T-helper 2 cell (primary cell): Measurements from ENCODE around the gene EIF2AK3.
A peak's percentile ranks its signal among the peaks of the same experiment; 100 is the strongest.
"Not testable (repeated sequence)": the region's sequence is repeated elsewhere in the genome, so short reads cannot be mapped to it uniquely, and the experiment has no call there.

Experiments
- DNase-seq, 5 experiments: peaks; one replicate each; pipeline versions ENCODE4 v3.0.0 to v3.0.0-alpha.2; 2012 to 2022

EIF2AK3 gene

DNA sequence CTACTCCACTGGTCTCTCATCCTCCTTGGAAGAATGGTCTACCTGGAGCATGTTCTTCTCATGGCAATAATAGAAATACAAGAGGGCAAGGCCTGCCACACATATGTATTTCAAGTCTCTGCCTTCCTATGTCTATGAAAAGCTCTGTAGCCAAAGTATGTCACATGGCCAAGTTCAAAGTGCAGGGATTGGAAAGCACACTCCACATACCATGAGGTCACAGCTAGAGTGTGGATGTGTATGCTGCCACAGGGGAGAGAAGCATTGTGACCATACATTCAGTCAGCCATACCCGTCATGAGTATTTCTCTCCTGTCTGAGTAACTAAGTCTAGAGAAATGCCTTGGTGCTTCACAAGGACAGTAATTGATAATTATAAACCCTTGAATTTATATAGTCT is 8.8 kb upstream of the EIF2AK3 start:
- DNase-seq, result no peak

- no peak for DNase-seq
Observed at GRCh38 chr2:88632569-88632968, 5.3 kb upstream of the EIF2AK3 start.

- DNase-seq, result no peak
Observed at GRCh38 chr2:88628571-88628939, 1.3 kb upstream of the EIF2AK3 start.

DNA sequence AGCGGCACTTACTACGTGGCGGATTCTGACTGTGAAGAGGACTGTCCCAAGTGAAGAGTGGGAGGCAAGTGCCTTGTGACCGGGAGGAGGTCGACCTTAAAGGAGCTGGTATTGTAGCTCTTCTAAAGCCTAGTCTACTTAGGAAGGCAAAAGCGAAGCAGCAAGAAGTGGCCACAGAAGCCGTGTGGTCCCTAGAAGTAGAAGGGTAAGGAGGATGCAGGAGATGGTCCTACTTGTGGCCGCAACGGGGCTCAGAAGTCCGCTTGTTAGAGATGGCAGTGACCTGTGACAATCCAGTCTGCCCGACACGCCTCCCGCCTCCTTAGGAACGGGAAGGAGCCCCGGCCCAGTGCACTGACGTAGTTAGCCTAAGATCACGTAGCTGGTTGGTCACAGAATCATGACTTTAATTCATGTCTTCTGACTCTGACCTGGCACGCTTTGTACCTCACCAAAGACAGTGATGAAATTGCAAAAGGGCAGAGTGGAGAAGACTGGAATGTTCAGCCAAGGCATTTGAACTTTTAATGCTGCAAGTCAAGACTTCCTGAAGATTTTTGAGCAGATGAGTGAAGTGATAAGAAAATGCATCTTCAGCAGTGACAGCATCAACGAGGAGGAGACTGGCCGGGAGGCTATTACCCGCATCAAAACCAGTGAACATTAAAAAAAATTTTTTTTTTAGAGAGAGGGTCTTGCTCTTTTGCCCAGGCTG is 749 bp upstream of the EIF2AK3 start:
- peak; percentile 63 to 95 (median 78) for DNase-seq

- DNase-seq, result peak; percentile 26 to 76 (median 50)
Observed at GRCh38 chr2:88626171-88627054, 851 bp downstream of the EIF2AK3 start.

DNA sequence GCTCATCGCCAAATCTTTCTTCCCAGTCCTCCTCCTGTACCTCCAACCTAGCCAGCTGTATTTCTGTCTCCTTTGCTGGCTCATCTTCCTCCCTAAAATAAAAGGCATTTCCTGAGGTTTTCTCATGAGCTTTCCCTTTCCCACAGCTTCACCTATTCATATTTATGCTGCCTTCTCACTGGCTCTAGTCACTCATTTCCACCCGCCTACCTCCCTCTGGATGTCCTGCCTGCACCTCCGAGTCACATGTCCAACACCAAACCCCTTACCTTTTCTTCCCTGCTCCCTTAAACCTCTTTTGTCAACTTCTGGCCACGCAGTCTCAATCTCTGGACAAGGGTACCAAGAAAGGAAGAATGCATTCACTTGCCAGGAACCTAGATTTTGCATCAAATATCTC is 2.8 kb downstream of the EIF2AK3 start:
- DNase-seq, result no peak

GRCh38 chr2:88623831-88624465 is 3.3 kb downstream of the EIF2AK3 start:
- not testable (repeated sequence) for DNase-seq

- DNase-seq, result no peak
Observed at GRCh38 chr2:88622307-88622706, 5.0 kb downstream of the EIF2AK3 start.

- no peak for DNase-seq
Observed at GRCh38 chr2:88621432-88621831, 5.8 kb downstream of the EIF2AK3 start.

- DNase-seq, result no peak
Observed at GRCh38 chr2:88620015-88620414, 7.2 kb downstream of the EIF2AK3 start.

DNA sequence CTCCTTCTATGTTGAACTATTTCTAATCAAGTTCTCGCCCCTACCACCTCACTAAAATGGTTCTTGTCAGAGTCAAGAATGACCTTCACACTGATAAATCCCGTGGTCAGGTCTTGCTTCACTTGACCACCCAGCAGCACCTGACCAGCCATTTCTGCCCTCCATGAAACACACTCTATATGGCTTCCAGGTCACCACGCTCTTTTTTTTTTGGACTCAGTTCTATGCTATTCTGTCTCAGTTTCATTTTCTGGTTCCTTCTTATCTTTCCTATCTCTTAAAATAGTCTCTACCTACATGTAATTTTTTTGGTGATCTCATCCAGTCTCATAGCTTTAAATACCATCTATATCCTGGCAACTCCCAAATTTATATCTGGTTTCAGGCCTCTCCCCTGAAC is 11.4 kb downstream of the EIF2AK3 start:
- no peak for DNase-seq

GRCh38 chr2:88614497-88615157 is 12.6 kb downstream of the EIF2AK3 start:
- no peak for DNase-seq

- DNase-seq, result no peak
Observed at GRCh38 chr2:88613921-88614320, 13.3 kb downstream of the EIF2AK3 start.

GRCh38 chr2:88608184-88608583 is 19.1 kb downstream of the EIF2AK3 start:
- DNase-seq, result no peak

DNA sequence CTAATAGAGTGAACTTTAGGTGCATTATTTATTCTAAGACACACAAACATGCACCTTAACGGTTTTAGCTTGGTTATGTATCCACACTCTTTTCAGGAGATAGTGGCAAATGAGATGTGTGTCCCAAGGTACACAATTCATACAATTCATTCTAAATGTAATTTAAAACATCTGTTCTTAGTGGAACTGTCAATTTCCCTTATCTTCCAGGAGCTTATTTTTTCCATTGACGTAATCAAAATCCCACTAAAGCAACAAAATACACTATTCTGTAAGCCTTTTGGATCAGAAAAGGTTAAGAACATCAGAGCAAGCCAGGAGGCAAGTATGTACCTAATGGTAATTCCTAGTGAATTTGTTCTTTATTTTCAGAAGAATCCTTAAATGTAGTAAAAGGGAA is 19.8 kb downstream of the EIF2AK3 start:
- no peak for DNase-seq

DNA sequence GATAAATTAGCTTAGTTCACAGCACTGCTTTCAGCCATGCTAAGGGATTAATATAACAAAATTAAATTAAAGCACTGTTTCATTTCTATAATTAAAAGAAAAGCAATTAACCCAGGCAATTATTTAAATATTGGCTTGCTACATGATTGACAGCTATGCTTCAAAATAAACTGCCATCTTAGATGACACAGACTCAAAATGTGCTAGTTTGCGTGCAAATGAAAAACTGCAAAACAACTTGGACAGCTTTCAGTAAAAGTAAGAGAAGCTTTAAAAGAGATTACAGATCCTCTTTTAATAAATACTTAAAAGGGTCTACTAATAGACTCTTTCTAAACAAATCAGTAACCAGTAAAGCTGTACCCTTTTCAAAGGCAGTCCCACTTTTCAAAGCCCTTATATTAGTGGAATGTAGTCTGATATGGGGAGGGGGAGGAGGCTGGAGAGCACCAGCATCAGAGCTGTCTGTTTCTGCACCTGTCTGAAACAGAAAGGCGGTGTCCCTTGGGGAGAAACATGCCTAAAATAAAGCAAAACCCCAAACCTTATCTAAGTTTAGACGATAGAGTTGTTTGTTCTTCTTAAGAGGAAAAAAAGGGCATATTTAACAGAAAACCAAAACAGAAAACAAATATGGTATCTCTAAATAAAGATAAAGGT is 20.8 kb downstream of the EIF2AK3 start:
- DNase-seq, result no peak

DNA sequence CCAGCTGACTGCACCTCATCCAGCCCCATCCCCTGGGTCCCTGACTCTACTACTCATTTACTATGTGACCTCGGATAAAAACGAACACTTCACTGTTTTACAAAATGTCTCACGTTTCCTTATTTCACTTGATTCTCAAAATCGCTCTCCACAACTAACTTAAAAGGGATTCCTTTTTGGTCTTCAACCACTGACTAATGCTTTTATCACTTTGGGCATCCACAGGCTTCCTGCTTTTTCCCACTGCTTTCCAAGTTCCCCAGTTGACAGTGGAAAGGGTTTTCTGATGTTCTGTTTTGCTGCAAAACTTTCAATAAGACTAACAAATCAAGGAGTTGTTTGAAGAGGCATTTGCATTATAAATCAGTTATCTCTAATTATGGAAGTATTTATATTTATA is 24.1 kb downstream of the EIF2AK3 start:
- DNase-seq, result no peak

DNA sequence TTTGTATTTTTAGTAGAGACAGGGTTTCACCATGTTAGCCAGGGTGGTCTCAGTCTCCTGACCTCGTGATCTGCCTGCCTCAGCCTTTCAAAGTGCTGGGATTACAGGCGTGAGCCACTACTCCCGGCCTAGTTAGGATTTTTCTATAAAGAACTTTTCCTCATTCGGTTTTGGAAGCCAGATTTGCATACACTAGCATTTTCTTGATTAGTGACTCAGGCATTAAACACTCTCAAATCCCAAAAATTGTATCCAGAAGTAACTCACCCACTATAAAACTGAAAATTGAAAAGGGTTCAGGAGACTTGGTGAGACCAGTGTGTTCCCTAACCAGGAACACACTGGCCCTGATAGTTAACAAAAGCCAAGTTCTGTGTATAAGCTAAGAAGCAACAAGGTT is 25.2 kb downstream of the EIF2AK3 start:
- no peak for DNase-seq

DNA sequence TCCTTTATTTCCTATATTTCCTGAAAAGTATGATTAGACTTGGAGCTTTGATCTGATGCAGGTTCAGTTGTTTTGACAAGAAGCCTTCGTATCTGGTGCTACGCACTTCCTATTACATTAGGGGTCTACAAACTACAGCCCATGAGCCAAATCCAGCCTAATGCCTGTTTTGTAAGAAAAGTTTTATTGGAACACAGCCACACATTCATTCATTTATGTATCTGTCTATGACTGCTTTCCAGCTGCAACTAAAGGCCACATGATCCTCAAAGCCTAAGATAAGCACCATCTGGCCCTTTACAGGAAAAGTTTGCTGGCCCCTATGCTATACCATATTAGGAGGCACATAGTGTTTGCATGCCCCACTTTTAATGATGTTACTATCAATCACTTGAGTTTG is 26.0 kb downstream of the EIF2AK3 start:
- DNase-seq, result no peak

GRCh38 chr2:88600038-88600465 is 27.2 kb downstream of the EIF2AK3 start:
- DNase-seq, result peak in 3 of 5 experiments; percentile 7 to 87 (median 49)

DNA sequence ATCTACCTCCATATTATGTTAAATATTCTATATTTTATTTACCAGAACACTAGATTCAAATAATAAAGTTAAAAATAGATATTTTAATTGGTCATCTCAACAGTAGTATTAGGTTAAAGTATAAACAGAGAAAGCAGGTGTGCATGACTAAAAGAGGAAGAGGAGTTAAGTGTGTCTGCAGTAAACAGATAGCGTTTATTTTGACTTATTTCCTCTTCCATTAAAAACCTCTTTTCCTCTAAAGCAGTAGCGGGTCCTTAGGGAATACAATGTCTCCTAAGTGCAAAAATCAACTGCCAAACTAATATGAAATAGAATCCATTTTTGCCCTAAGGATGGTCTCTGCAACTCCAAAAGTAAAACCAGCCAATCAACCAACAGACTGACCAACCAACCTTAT is 27.7 kb downstream of the EIF2AK3 start:
- no peak for DNase-seq

- no peak for DNase-seq
Observed at GRCh38 chr2:88597168-88597567, 30.1 kb downstream of the EIF2AK3 start.
